NCI-H2029 (cell line): ENCODE data around the gene PRR7.
"Not testable (repeated sequence)": the region's sequence is repeated elsewhere in the genome, so short reads cannot be mapped to it uniquely, and the experiment has no call there.

Experiments used
- DNase-seq: peaks from one replicate; lab custom pipeline; 2025; lab: John Stamatoyannopoulos, UW

Gene PRR7, protein sequence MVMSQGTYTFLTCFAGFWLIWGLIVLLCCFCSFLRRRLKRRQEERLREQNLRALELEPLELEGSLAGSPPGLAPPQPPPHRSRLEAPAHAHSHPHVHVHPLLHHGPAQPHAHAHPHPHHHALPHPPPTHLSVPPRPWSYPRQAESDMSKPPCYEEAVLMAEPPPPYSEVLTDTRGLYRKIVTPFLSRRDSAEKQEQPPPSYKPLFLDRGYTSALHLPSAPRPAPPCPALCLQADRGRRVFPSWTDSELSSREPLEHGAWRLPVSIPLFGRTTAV

GRCh38 chr5:177446200-177447065, at the start of gene PRR7:
TSS of gene PRR7 (plus strand) at chr5:177446814. CDS start at chr5:177455068, 8,254 bp downstream.
- peak; percentile 34 for DNase-seq

DNA sequence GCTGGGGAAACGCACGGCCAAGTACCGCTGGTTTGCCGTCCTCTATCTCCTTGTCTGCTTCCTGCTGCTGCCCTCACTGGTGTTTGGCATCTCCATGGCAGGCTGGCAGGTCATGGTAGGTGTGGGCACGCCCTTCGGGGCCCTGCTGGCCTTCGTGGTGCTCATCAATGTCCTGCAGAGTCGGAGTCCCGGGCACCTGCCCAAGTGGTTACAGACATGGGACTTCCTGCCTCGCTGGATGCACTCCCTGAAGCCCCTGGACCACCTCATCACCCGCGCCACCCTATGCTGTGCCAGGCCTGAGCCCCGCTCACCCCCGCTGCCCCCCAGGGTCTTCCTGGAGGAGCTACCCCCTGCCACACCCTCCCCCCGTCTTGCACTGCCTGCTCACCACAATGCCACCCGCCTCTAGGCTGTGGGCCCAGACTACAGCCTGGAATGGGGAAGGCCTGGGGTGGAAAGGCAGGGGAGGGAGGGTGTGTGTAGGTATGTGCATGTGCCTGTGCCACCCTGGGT, 48.7 kb upstream of the PRR7 start:
- DNase-seq: no peak

DNA sequence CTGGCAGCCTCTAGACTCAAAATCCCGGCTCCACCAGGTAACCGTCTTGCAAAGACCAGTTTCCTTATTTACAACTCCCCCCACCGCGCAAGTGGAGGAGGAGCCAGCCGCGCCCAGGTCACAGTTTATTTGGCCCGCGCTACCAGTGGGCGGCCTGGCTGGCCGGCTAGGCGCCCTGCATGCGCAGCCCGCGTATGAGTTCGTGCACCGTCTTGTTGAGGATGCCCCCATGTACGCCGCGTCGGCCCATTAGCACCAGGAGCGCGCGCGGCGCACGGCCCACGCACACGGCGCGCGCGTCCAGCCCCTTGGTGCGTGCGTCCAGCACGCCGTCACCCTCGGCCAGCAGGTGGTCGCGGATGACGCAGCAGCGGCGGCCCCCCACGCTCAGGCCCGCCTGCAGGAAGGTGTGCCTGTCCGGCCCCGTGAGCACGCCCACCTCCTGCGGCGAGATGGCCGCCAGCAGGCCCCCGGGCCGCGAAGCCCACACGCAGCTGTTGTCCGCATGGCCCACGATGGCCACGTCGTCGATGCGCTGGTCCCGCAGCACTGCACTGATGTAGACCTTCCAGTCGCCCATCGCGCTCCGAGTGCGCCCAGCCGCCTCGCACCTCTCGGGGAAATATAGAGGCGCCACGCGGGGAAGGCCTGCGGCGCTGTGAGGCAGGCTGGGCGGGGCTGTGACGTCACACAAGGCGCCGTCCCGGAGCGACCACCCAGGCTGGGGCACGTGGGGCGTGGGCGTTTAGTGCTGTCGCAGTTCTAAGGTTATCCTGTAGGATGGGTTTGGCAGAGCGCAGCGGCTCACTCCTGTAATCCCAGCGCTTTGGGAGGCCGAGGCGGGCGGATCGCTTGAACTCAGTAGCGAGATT, 46.4 kb upstream of the PRR7 start, which contains the start of gene PFN3:
TSS of gene PFN3 (minus strand) at position 665 of the 872 bp plus-strand sequence. CDS start at position 580, 85 bp downstream.
- DNase-seq: no peak

GRCh38 chr5:177402271-177403043, 44.2 kb upstream of the PRR7 start:
- DNase-seq: peak; percentile 84

DNA sequence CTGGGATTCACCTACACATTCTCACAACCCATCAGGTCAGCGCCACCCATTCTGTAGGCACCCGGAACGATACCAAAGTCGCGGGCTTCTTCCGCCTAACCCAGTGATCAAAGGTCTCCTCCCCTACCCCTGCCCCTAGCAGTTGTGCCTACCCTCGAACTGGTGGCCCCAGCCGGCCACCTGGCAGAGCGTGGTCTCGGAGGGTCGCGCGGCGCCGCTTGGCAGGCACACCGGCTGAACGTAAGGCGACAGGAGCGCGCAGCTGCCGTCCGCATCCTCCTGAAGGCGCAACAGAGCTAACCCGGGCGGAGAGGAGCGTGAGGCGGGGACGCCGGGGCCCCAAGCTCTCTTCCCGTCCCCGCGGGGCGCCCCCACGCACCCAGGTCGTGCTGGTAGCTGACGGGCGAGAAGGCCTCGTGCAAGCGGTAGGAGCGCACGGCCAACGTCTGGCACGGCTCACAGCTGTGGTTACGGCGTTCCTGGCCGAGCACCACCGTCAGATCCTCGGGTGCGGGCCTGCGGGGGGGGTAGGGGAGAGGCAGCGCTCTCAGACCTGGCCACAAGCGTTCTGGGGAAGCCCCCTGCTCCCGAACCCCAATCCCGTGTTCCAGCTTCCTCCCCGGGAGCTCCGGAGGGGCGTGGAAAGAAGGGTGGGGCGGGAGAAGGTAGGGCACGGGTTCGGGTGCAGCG, 43.4 kb upstream of the PRR7 start:
- DNase-seq: no peak

- DNase-seq: peak; percentile 68
These were observed 42.6 kb upstream of the PRR7 start for GRCh38 chr5:177403792-177404640.

GRCh38 chr5:177404641-177405179, 41.9 kb upstream of the PRR7 start:
- no peak for DNase-seq

DNA sequence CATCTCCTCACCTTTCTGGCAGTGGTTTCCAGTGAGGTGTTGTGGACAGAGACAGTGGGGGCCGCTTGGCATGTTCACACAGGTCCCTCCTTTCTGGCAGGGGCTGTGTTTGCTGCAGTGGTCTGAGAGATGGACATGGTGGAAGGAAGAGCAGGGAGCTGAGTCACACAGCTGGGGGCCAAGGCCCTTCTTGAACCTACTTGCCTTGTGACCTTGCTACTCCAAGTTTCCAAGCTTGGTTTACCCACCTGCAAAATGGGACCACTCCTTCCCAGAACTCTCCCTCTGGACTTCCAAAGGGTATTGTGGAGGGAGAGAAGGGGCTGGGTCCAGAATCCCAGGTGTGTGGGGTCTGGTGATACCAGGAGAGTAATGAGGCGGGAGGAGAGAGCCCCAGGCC, 41.3 kb upstream of the PRR7 start:
- DNase-seq: no peak

- no peak for DNase-seq
These were observed 40.8 kb upstream of the PRR7 start for GRCh38 chr5:177405805-177406204.

DNA sequence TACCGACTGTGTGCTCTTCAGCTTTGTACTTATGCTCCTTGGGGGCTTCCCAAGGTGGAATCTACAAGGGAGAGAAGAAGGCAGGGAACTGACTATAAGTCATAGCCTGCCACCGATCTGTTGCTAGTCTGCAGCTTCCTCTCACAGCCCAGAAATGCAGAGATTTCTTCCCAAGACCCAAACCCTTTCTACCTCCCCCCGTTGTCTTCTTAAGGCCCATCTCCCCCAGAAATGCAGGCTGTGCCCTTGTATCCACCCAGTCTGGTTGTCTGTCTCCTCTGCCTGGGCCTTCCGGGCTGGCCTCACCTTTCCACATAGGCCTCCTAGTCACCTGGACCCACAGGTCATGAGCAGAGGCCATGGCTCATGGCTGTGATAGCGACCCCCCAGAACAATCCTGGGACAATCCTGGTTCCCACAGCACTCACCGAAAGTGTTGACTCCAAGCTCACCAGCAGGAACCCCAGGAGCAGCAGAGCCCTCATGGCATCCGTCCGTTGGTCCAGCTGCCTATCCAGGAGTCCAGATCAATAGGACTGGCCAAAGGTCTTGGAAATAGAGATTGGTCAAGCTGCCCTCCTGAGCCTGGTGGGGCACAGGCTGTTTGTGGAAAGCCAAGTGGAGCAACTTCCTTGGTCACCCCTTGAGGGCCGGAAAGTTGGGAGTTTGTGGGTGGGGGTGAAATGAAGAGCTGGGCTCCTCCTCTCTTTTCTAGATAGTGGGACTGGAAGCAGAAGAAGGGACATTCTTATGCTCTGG, 37.4 kb upstream of the PRR7 start, which contains the start of gene F12:
TSS of gene F12 (minus strand) at position 522 of the 759 bp plus-strand sequence. CDS start at position 485, 37 bp downstream.
- DNase-seq: no peak

DNA sequence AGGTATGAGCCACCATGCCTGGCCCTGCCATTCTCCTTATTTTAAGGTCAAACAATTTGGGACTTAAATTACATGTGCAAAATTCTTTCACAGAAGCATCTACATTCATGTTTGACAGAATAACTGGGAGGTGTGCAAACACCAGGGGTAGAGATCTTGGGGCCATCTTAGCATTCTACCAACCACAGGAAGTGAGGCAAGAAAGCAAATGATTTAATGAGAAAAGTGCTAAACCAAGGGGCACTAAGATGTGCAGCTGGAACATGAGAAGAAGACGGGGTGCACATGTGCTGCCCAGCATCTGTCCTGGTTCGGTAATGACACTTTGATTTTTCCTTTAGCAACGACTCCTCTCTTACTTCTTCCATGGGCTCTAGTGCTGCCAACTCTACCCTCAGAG, 36.0 kb upstream of the PRR7 start:
- no peak for DNase-seq

DNA sequence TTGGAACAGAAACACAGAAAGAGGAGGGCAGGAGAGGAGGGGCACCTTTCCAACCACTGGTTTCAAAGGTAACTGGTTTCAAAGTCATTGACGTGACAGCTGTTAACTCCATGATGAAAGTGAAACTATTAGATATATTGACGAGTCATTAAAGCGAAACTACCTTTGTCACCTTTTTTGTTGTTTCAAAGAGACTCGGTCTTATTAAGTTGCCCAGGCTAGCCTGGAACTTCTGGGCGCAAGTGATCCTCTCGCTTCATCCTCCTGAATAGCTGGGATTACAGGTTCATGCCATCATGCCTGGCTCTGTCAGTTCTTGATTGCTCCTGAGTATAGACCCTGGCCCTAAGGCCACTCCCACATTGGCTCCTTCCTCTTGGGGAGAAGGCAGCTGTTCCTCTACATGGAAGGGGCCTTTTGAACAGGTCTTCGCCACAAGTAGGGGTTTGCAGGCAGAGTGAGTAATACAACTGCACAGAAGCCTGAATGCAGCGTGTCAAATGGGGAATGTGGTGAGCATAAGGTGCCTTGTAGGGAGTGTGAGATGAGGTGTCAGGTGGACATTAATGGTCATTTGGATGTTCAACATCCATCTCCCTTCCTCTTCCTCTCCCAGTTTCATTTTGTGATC, 33.9 kb upstream of the PRR7 start:
- DNase-seq: no peak

GRCh38 chr5:177414481-177414880, 32.1 kb upstream of the PRR7 start:
- DNase-seq: no peak

GRCh38 chr5:177417081-177417480, 29.5 kb upstream of the PRR7 start:
- DNase-seq: not testable (repeated sequence)

GRCh38 chr5:177419046-177419445, 27.6 kb upstream of the PRR7 start:
- no peak for DNase-seq

DNA sequence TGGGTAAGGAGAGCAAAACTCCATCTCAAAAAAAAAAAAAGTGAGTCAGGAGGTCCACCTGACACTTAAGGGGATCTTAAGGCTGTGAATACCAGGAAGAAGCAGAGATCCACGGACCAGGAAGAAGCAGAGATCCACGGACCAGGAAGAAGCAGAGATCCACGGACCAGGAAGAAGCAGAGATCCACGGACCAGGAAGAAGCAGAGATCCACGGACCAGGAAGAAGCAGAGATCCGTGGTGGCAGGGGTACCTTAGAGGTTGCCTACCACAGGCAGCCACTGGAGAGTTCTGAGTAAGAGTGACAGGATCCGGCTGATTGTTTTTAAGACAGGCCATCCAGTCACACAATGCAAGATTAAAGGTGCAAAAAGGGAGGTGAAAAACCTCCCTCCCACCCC, 26.1 kb upstream of the PRR7 start:
- DNase-seq: not testable (repeated sequence)

GRCh38 chr5:177421062-177421798, 25.4 kb upstream of the PRR7 start:
- DNase-seq: no peak
